HG03280 (cell line): Measurements from ENCODE around the gene CSTB.

ENCODE experiments used
- ATAC-seq: cut with Tn5 transposase; IDR thresholded peaks from one replicate; pipeline ENCODE4 v1.9.1; 2021; ENCODE audit warnings: mild to moderate bottlenecking, moderate library complexity; ENCODE audit not compliant: unreplicated experiment

Gene CSTB

GRCh38 chr21:43752758-43753438, 23.2 kb downstream of the CSTB start:
- no peak for ATAC-seq

DNA sequence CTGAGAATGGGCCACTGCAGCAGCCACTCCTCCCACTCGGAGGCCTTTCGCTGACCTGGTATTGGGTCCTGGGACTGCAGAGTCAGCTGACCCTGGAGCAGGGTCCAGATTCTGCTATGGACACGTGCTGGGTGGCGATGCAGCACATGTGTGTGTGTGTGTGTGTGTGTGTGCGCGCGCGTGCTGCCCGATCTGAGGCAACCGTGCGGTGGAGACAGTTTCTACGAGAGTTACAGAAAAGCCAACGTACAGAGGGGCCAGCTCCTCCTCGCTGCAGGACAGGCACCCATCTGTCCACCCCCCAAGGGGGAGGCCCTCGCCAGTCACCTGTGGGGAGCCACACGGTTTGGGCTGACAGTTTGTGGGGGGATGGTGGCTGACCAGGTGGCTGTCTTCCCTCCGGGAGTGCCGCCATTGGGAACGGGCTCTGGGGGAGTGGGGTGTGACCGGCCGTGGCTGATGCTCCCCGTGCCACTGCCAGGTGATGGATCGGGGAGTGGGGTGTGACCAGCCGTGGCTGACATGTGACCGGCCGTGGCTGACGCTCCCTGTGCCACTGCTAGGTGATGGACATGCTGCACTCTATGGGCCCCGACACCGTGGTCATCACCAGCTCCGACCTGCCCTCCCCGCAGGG, 24.0 kb downstream of the CSTB start:
- ATAC-seq: no peak

DNA sequence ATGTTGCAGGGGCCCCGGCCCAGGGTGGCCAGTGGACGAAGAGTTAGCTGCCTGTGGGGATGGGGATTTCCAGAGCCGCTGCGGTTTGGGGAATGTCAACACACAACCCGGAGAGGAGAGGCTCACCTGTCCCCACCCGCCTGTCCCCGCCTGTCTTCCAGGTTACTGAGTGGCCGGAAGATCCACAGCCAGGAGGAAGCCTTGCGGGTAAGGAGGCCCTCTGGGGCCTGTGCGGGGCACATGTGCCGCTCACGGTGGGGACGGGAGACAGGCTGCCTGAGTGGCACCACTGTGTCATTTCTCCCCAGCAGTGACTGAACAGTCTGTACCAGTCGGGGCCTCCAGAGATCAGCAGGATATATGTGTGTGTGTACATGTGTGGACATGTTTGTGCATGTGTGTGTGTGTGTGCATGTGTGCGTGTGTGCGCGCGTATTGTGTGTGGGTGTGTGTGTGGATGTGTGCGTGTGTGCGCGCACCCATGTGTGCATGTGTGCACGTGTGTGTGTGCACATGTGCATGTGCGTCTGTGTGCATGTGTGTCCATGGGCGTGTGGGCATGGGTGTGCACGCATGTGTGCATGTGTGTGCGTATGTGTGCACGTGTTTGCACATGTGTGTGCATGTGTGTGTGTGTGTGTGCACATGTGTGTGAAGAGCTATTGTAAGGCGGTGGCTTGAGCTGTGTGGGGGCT, 25.6 kb downstream of the CSTB start:
- ATAC-seq: no peak

- ATAC-seq: no peak
Measured at GRCh38 chr21:43749651-43750262, 26.4 kb downstream of the CSTB start.

- no peak for ATAC-seq
Measured at GRCh38 chr21:43748622-43749021, 27.5 kb downstream of the CSTB start.

GRCh38 chr21:43745772-43746517, 30.2 kb downstream of the CSTB start:
- no peak for ATAC-seq

DNA sequence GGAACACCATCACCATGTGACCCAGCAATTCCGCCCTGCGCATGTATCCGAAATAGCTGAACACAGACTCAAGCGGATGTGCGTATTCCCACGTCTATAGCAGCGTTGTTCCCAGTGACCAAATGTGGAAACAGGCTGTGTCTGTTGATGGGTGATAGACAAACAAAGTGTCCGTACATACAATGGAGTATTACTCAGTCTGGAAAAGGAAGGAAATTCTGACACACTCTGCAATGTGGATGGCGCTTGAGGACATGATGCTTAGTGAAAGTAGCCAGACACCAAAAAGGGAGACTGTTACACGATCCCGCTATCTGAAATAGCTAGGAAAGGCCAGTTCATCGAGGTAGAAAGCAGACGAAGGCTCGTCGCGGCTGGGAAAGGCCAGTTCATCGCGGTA, 31.4 kb downstream of the CSTB start:
- no peak for ATAC-seq

DNA sequence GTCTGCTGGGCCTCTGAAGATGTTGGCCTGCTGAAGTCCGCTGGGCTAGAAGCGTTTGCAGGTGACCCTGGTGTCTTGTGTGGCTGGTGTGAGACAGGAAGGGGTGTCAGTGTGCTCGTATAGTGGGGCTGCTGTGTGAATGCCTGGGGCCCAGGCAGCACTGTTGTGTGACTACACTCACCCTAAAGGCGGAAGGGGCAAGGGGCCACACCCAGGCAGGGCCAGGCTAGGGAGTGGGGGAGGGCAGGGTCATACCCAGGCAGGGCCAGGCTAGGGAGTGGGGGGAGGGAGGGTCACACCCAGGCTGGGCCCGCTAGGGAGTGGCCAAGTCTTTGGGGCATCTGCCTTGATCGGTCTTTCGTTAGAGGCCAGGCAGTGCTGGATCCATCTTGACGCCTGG, 32.2 kb downstream of the CSTB start:
- no peak for ATAC-seq

GRCh38 chr21:43741423-43742096, 34.5 kb downstream of the CSTB start:
- ATAC-seq: no peak

DNA sequence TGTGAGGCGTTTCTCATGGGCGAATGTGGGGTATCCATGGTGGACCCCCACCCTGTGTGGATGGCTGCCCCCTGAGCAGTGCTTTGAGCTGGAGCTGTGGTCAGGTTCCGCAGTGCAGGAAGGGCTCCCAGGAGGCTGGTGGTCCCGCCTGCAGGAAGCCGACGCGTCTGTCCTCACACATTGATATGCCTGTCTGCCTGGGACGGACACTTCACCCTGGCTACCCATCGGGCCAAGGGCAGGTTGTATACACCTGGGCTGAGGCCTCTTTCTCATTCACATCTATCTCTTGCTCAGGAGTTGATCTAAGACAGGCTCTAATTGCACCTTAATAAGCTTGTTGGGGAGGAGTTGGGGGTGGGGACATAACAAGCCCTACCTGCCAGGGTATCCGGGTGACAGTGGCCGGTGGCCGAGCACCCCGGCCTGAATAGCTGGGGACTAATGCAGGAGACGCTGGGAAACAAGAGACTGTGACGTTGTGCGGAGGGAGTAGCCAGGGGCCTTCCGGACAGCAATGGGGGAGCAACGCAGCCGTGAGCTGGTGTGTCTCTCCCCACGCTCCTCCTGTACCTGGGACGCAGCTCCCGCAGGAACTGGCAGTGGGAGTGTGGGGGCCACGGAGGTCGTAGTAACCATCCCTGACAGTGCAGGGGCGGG, 35.5 kb downstream of the CSTB start:
- no peak for ATAC-seq

- ATAC-seq: no peak
Measured at GRCh38 chr21:43739621-43740435, 36.3 kb downstream of the CSTB start.

- ATAC-seq: no peak
Measured at GRCh38 chr21:43737158-43737950, 38.8 kb downstream of the CSTB start.

GRCh38 chr21:43736224-43736883, 39.8 kb downstream of the CSTB start:
- no peak for ATAC-seq

GRCh38 chr21:43735236-43736091, 40.6 kb downstream of the CSTB start:
- no peak for ATAC-seq

- ATAC-seq: no peak
Measured at GRCh38 chr21:43734928-43735229, 41.2 kb downstream of the CSTB start.

GRCh38 chr21:43734131-43734927, 41.8 kb downstream of the CSTB start:
- no peak for ATAC-seq
